GM12892 (cell line): Measurements from ENCODE around the gene CDH13.

Experiments used
- POLR2A ChIP-seq: IDR thresholded peaks from 2 replicates; pipeline ENCODE4 v1.6.1; 2011; ENCODE audit warnings: low read depth, low read length, control low read depth
- POLR2AphosphoS5 ChIP-seq: IDR thresholded peaks from 2 replicates; pipeline ENCODE4 v1.6.1; 2011; ENCODE audit warnings: low read depth, low read length, control low read depth
- TAF1 ChIP-seq: IDR thresholded peaks from 2 replicates; pipeline ENCODE4 v1.6.1; 2011; ENCODE audit warnings: low read depth, mild to moderate bottlenecking, control low read depth, low read length, borderline replicate concordance

GRCh38 chr16:83589576-83589975 is 962.8 kb downstream of the CDH13 start:
- TF ChIP-seq POLR2A (no peak), TAF1 (no peak), POLR2AphosphoS5 (no peak)
